GM21576 (cell line): ENCODE data around the gene ZFAND4.
"Not testable (repeated sequence)": the region's sequence is repeated elsewhere in the genome, so short reads cannot be mapped to it uniquely, and the experiment has no call there.

Source experiments
- ATAC-seq: cut with Tn5 transposase; IDR thresholded peaks from one replicate; pipeline ENCODE4 v1.9.1; 2021; ENCODE audit warnings: mild to moderate bottlenecking, moderate library complexity; ENCODE audit not compliant: unreplicated experiment

The ZFAND4 gene

DNA sequence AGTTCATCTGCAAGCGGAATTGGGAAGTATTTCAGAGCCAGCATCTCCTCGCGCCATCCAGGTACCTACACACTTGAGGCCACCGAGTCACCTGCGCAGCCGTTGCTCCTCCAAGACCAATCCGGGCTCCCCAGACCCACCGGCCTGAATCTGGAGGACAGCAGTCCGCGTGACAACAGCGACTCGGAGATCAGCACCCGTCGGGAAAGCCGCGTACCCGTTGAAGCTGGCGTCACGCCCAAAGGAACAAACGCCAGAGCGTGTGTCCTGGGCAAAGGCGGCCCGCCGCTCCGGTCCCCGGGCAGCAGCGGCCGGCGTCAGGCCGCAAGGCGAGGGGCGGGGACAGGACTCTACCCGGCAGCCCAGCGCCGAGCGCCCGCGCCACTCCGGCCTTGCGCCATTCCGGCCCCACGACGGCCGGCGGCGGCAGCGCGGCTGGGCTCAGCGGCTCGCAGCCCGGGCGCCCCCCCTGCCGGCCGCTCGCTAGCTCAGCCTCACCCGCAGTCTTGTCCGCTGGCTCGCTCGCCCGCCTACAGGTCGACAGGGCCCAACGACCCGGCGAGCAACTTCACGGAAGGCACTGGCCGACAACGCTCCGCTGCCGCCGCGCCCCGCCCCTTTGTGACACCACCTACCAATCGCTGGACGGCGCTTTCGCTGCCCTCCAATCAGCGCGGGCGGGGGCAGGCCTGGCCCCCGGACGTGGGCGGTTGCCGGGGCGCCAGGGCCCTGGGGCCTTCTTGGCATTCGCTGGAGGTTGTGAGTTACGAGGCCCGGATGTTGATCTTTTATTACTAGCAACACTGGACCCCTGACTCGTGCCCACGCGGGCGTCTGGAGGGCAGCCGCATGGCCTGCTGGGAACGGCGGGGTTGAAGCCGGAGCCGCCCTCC is at the start of gene ZFAND4:
Gene ZFAND4, minus strand, starts transcription at position 592 of the 893 bp plus-strand sequence. CDS start 9,047 bp downstream, outside the sequence.
- peak; percentile 94 for ATAC-seq

DNA sequence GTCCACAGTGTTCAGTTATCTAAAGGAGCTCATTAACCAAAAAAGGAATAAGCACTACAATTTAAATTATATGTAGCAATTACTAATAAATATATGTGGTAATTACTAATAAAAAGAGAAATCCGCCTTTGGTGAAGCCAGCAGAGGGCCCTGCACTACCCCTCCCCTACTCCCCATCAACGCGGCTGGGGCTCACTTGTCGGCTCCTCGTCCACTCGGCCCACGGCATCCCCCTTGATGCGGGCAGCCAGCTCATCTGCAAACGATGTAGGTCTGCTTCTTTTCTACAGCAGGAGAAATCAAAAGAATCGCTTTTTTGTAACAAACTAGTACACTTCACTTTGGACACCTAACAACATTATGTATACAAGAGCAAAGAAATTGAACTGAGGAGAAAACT is 48.9 kb upstream of the ZFAND4 start:
- not testable (repeated sequence) for ATAC-seq

GRCh38 chr10:45717642-45718041 is 45.1 kb upstream of the ZFAND4 start:
- ATAC-seq = not testable (repeated sequence)

DNA sequence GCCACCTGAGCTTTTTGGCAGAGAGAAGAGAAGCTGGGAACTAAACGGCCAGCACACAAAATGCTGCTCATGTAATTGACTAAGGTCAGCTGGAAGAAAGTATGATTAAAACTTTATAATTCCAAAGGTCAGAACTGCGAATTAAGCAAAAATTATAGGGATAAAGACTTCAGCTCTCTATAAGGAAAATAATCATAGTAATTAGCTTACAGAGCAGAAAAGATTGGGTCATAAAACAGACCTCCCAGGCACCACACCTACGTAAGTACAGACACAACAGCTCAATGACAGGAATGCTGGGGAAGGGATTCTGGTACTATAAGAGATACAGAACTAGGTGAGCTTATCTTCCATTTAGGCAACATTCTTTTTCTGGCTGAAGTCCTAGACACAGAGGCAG is 44.5 kb upstream of the ZFAND4 start:
- ATAC-seq = not testable (repeated sequence)

DNA sequence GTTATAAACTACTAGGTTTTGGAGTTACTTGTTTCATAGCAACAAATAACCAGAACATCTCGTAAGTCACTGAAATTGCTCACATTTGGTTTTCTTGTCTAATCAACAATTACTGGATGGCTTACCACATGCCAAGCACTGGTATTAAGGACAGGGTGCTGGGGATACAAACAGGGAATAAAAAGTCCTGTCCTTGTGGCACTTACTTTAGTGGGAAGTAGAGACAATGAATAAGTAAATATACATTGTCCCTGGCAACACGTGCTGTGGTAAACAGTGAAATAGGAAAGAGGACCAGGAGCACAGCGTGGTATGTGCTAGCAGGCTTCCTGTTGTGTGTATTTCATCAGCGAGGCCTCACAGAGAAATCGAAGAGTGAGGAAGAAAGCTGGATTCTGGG is 38.7 kb upstream of the ZFAND4 start:
- not testable (repeated sequence) for ATAC-seq

DNA sequence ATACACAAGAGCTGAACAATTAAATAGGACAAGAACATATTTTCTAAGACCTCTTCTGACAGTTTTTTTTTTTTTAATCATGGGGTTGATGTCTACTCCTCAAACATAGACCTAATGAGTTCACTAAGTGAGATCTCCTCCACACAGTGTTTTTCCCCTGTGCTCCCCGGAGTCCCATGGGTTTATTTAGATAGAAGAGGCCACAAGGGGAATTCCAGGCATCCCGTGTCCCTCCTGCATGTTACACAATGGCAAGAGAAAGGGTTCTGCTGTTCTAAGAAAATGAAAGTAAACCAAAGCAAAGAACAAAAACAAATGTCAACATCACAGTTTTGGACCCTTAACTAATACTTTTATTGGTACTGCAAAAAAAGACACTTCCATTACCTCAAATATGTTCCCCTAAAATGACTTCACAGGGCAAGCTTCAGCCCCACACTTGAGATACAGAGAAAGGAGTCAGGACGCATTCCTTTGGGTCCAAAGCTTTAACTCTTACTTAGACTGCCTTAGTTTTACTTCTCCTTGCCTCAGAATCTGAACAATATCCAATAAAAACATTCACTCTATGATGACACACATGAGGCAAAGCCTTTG is 37.7 kb upstream of the ZFAND4 start:
- ATAC-seq = not testable (repeated sequence)

DNA sequence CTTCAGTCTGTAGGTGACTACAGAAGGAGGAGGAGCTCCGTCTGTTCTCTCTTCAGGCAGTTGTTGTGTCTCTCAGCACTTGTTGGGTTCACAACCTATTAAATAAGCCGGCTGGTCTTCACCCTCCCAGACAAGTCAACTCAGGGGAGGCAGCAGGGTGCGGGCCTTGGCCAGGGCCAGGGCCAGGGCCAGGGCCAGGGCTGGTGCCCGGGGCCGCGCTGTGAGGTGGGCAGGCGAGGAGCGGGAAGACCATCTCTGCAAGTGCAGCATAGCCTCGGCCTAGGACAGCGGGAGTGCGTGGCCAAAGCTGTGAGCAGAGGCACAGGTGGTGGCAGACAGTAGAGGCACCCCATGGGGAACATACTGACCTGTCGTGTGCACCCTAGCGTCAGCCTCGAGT is 5.9 kb upstream of the ZFAND4 start:
- ATAC-seq = not testable (repeated sequence)

- ATAC-seq = no peak
Observed at GRCh38 chr10:45675388-45675787, 2.8 kb upstream of the ZFAND4 start.

GRCh38 chr10:45673074-45673648 is 589 bp upstream of the ZFAND4 start:
- ATAC-seq = no peak

DNA sequence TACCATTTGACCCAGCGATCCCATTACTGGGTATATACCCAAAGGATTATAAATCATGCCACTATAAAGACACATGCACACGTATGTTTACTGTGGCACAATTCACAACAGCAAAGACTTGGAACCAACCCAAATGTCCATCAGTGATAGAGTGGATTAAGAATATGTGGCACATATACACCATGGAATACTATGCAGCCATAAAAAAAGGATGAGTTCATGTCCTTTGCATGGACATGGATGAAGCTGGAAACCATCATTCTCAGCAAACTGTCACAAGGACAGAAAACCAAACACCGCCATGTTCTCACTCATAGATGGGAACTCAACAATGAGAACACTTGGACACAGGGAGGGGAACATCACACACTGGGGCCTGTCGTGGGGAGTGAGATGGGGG is 1.3 kb downstream of the ZFAND4 start:
- not testable (repeated sequence) for ATAC-seq

DNA sequence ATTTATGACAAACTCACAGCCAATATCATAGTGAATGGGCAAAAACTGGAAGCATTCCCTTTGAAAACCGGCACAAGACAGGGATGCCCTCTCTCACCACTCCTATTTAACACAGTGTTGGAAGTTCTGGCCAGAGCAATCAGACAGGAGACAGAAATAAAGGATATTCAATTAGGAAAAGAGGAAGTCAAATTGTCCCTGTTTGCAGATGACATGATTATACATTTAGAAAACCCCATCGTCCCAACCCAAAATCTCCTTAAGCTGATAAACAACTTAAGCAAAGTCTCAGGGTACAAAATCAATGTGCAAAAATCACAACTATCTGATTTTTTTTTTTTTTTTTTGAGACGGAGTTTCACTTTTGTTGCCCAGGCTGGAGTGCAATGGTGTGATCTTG is 2.7 kb downstream of the ZFAND4 start:
- ATAC-seq = not testable (repeated sequence)

DNA sequence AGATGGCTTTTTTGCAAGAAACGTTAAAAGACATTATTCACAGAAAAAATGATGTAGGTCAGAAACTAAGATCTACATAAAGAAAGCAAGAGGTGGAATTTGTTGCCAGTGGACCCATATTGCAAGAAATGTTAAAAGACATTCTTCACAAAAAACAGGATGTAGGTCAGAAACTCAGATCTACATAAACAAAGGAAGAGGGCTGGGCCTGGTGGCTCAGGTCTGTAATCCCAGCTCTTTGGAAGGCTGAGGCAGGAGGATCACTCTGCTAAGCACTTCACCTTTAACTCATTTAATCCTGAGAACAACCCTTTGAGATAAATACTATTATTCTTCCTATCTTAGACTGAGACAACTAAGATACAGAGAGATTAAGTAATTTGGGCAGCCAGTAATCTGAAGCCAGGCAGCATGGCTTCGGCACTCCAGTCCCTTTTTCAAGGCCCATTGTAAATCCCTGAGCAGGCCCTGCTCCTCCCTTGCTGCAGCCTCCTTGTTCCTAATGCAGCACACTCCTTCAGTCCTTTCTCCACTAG is 11.6 kb downstream of the ZFAND4 start:
- no peak for ATAC-seq

DNA sequence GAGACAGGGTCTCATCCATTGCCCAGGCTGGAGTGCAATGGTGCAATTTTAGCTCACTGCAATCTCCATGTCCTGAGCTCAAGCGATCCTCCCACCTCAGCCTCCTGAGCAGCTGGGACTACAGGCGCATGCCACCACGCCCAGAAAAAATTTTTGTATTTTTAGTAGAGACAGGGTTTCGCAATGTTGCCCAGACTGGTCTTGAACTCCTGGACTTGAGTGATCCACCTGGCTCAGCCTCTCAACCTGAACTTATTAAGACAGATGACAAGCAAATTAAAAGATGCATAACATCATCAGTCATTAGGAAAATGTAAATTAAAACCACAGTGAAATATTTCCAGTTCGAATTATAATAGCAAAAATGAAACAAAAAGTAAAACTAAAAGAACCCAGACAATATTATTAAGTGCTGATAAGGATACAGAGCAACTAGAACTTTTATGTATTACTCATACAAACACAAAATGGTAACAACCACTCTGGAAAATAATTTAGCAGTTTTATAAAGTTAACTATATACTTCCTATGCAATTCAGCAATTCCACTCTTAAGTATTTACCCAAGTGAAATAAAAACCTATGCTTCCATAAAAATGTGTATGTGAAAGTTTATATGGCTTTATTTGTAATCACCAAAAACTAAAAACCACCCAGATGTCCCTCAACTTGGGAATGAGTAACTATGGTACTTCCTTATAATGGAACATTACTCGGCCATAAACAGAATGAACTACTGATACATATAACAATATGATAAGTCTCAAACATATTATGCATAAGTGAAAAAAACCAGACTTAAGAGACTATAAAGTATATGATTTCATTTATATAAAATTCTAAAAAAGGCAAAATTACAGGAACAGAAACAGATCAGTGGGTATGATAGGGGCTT is 15.3 kb downstream of the ZFAND4 start:
- ATAC-seq = no peak

GRCh38 chr10:45655219-45655618 is 17.4 kb downstream of the ZFAND4 start:
- no peak for ATAC-seq

GRCh38 chr10:45654753-45655141 is 17.8 kb downstream of the ZFAND4 start:
- ATAC-seq = not testable (repeated sequence)

- ATAC-seq = no peak
Observed at GRCh38 chr10:45653454-45653853, 19.1 kb downstream of the ZFAND4 start.

GRCh38 chr10:45652511-45652910 is 20.1 kb downstream of the ZFAND4 start:
- ATAC-seq = no peak

GRCh38 chr10:45649296-45649695 is 23.3 kb downstream of the ZFAND4 start:
- ATAC-seq = no peak

DNA sequence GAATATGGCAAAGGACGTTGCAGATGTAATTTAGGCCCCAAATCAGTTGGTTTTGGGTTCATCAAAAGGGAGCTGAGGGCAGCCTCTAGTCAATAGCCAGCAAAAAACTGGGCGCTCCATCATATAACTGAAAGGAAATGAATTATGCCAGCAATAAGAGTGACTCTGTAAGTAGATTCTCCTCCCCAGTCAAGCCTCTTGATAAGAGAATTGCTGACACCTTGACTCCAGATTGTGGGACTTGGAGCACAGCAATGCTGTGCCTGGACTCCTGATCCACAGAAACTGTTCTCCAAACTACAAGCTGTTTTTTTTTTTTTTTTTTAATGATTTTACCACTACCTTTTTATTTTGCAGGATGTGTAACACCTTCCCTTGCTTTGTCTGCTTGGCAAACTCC is 25.5 kb downstream of the ZFAND4 start:
- ATAC-seq = no peak

GRCh38 chr10:45646384-45647050 is 26.1 kb downstream of the ZFAND4 start:
- ATAC-seq = no peak
